ENCODE results near the gene SLC25A38.
"Not testable (repeated sequence)": the region's sequence is repeated elsewhere in the genome, so short reads cannot be mapped to it uniquely, and the experiment has no call there.

The SLC25A38 gene

DNA sequence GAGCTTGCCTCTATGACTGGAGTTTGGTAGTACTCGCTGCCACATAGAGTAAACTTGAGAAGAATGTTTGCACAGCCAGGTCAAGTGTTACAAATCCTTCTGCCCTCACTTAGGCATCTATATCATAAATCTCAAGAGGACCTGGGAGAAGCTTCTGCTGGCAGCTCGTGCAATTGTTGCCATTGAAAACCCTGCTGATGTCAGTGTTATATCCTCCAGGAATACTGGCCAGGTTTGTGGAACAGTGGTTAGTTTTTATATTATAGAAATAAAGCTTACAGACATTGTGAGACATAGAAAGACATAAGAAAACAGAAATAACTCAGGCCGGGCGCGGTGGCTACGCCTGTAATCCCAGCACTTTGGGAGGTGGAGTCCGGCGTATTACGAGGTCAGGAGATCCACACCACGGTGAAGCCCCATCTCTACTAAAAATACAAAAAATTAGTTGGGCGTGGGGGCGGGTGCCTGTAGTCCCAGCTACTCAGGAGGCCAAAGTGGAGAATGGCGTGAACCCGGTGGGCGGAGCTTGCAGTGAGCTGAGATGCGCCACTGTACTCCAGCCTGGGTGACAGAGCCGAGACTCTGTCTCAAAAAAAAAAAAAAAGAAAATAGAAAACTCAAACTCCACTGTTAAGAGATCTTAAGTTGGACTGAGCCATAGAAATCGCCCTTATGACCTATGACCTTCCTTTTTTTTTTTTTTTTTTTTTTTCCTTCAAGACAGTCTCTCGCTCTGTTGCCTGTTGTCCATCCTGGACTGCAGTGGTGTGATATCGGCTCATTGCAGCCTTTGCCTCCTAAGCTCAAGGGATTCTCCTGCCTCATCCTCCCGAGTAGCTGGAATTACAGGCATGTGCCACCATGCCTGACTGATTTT, 25.6 kb downstream of the SLC25A38 start:
- peak; percentile 4 for DNase-seq

DNA sequence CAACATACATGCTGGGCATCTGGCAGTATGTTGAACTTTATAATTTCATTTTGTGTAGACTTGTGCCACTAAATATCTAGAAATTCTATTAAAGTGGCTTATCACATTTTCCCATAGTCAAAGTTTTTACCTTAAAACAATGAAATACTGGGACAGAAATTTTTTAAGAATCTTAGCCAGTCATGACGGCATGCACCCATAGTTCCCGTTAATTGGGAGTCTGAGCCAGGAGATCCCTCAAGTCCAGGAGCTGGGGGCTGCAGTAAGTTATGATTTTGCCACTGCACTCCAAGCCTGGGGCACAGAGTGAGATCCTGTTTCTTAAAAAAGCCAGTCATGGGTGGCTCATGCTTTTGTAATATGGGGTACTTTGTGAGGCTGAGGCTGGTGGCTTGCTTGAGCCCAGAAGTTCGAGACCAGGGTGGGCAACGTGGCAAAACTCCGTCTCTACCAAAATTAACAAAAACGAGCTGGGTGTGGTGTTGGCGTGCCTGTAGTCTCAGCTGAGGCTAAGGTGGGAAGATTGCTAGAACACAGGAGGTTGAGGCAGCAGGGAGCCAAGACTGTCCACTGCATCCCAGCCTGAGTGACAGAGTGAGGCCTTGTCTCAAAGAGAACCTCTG, 26.5 kb downstream of the SLC25A38 start:
- DNase-seq = no peak

DNA sequence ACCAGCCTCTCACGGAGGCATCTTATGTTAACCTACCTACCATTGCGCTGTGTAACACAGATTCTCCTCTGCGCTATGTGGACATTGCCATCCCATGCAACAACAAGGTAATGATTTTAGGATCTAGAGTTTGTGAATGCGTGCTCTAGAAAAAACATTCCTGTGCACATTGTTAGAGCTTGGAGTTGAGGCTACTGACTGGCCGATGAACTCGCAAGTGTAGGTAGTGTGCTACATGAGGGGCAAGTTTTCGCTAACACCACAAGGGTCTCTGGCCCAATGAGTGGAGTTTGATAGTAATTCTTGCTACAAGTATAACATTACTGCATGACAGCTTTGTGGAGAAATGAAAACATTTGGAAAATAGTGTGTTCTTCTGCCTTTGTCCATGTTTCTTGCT, 27.7 kb downstream of the SLC25A38 start:
- no peak for DNase-seq

DNA sequence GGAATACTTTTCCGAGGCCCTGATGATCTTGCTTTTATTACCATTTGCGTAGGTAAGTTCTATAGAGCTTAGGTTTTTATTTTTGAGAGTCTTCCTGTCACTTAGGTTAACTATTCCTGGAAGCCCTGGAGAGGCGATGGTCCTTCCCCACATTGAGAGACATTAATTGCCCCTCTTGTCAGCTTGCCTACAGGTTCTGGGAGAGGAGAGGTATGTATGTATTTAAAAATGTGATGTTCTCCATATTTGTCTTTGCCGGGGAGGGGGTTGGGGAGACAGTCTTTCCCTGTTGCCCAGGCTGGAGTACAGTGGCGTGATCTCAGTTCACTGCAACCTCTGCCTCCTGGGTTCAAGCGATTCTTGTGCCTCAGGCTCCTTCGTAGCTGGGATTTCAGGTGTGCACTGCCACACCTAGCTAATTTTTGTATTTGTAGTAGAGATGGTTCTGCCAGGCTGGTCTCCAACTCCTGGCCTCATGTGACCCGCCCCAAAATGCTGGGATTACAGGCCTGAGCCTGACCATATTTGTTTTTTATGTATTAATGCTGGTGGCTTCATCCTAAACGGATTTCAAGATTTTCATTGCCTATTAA, 29.6 kb downstream of the SLC25A38 start:
- no peak for DNase-seq

- peak; percentile 35 for DNase-seq
Observed at GRCh38 chr3:39413691-39414420, 30.7 kb downstream of the SLC25A38 start.

DNA sequence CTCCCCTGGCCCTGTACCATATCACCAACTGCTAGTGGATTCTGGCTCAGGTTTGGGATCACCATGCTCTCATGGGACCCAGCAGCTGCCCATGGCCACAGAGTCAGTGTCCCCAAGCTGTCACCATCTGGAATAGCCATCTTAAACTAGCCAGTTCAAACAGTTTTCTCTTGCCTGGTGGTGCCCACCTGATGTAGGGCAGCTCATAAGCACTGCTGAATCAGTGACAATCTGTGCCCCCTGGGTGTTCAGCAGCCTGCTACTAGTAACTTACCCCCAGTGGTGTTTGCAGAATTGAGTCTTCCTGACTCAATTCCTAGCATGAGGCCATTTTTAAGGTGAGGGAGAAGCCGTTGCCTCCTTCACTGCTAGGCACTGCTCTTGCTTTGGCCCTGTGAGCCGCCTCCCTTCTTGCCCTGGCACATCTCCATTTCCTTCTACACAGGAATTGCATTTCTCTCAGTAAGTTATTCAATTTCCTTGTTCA, 31.3 kb downstream of the SLC25A38 start:
- peak; percentile 23 for DNase-seq

- not testable (repeated sequence) for DNase-seq
Observed at GRCh38 chr3:39415302-39415701, 32.1 kb downstream of the SLC25A38 start.

DNA sequence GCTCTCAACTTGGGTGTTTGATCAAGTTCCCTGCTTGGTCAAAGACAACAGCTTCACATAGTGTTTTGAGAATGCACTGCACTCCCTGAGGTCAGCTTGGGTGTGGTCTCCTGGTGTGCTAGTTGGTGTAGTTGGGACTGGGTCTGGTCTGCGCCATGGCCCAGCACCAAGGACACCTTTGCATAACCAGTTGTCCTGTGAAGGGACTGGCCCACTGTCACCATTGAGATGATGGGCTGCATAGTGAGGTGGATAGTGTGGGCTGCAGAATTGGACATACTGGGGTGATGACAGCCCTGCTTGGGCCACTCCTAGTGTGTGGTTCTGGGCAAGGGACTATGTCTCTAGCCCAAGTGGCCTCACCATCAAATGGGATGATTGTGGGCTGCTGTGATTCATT, 32.8 kb downstream of the SLC25A38 start:
- peak; percentile 33 for DNase-seq

- DNase-seq = not testable (repeated sequence)
Observed at GRCh38 chr3:39416998-39417397, 33.8 kb downstream of the SLC25A38 start.

DNA sequence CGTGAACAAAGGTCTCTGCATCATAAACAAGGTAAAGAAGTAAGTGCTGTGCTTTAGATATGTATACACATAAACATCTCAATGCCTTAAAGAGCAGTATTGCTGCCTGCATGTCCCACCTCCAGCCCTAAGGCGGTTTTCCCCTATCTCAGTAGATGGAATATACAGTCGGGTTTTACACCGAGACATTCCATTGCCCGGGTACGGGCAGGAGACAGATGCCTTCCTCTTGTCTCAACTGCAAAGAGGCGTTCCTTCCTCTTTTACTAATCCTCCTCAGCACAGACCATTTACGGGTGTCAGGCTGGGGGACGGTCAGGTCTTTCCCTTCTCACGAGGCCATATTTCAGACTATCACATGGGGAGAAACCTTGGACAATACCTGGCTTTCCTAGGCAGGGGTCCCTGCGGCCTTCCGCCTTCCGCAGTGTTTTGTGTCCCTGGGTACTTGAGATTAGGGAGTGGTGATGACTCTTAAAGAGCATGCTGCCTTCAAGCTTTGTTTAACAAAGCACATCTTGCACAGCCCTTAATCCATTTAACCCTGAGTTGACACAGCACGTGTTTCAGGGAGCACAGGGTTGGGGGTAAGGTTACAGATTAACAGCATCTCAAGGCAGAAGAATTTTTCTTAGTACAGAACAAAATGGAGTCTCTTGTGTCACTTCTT, 35.5 kb downstream of the SLC25A38 start:
- DNase-seq = not testable (repeated sequence)

GRCh38 chr3:39419742-39420315, 36.7 kb downstream of the SLC25A38 start:
- DNase-seq = no peak

- no peak for DNase-seq
Observed at GRCh38 chr3:39420543-39420942, 37.4 kb downstream of the SLC25A38 start.

DNA sequence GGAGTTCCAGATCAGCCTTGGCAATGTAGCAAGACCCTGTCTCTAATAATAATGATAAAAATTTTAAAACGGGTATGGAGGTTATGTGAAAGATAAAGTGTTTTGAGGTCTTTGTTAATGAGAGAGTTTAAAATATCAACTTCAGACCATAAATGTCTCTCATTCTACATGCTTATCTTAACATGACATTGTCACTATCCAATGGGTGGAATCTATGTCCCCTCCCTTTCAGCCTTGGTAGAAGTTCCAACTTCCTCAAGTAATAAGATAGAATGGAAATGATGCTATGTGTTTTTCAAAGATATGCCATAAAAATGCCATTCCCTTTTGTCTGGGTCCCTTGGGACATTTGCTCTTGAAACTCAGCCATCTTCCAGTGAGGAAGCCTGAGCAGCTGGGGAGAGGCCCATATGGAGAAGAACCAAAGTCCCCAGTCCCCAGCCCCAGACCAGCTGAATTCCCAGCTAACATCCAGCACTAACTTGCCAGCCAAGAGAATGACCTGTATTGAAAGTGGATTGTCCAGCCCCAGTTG, 40.3 kb downstream of the SLC25A38 start:
- DNase-seq = no peak

GRCh38 chr3:39426312-39426711, 43.1 kb downstream of the SLC25A38 start:
- DNase-seq = no peak

DNA sequence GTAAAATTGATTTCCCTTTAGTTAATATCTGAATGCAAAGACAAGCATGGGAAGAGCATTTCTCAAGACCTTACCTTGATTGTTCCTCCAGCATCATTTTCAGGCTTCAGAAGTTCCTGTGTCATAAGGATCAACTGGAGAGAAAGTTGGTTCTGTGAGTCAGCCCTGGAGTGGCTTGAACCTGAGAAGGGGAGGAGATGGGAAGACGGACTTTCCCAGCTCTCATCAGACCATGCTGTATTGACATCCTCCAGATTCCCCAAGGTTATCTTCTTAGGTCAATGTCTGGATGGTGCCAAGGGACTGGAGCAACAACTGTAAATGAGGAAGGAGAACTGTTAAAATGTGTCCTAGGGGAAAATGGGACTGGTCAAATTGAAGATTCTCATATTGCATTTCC, 44.3 kb downstream of the SLC25A38 start:
- no peak for DNase-seq

- no peak for DNase-seq
Observed at GRCh38 chr3:39428745-39429201, 45.6 kb downstream of the SLC25A38 start.

DNA sequence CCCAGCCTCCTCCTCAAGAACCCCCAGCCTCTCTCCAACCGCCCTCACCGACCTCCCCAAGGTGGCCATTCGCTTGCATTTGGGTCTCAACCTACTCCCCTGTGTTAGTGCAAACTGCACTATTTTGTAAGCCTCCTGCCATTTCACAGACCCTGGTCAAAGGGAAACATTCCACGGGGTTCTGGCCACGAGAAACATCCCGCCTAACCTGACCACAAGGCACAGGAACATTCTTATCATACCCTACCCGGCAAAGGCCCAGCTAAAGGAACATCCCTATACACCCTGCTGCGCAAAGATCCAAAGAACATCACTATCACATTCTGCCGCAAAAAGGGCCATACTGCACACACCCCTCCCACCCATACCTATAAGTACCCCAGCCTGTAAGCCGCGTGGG, 46.3 kb downstream of the SLC25A38 start:
- DNase-seq = no peak

DNA sequence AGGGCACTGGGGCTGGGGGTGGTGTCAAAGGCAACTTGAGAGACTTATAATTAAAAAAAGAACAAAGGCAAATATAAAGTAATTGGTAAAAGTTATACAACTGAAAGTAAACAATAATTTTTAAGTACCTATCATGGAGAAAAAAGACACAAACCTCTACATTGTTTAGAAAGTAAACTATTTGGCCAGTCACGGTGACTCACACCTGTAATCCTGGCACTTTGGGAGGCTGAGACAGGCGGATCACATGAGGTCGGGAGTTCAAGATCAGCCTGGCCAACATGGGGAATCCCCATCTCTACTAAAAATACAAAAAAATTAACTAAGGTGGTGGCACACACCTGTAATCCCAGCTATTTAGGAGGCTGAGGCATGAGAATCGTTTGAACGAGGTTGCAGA, 49.2 kb downstream of the SLC25A38 start:
- no peak for DNase-seq

DNA sequence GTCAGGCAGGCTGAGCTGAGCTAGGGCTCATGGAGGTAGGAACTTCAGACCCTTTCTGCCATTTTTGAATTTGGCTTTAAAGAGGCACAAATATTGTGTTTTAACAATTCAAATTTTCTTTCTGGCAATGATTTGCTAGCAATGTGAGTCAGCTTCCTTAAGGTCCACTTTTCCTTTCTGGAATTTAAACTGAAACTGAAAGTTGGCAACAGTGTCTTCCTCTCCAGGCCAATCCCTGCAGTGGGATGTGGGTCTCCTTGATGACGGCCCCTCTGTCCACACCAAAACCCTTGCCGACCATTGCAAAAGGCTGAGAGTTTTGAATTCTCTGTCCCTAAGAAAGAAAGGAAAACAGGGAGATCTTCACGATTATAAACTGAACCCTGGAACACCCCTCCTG, 50.5 kb downstream of the SLC25A38 start:
- DNase-seq = no peak

- DNase-seq = no peak
Observed at GRCh38 chr3:39434574-39434973, 51.4 kb downstream of the SLC25A38 start.

GRCh38 chr3:39435006-39435748, 52.0 kb downstream of the SLC25A38 start:
- no peak for DNase-seq
